MM.1S (cell line): Measurements from ENCODE around the gene SLC22A13.

Experiments used
- CTCF ChIP-seq: fragments of 300-600 bp; sonication (generic); IDR thresholded peaks from 2 replicates; pipeline ENCODE4 v1.5.1; 2016; ENCODE audit warnings: antibody characterized with exemption, low read length, mixed read lengths
- EZH2 ChIP-seq: fragments of 300-600 bp; sonication (generic); optimal IDR thresholded peaks from 2 replicates; pipeline ENCODE3; 2017; ENCODE audit warnings: low read depth, mild to moderate bottlenecking, antibody characterized with exemption, low read length, mixed read lengths
- EZH2phosphoT487 ChIP-seq: fragments of 300-600 bp; sonication (generic); IDR thresholded peaks from 2 replicates; pipeline ENCODE4 v1.6.1; 2018; ENCODE audit warnings: antibody characterized with exemption, low read length

- TF ChIP-seq CTCF (no peak), EZH2 (no peak), EZH2phosphoT487 (no peak)
Observed at GRCh38 chr3:38327335-38328009, 61.9 kb downstream of the SLC22A13 start.
